Gastrocnemius medialis (tissue), 4 donors: Measurements from ENCODE around the gene RPS6KA2. TPM values are rescaled to one million over a fixed set of nuclear protein-coding genes. Genes with fewer than 3 reads are reported as not detected.

Experiments used
- ATAC-seq, 2 donors: fragments of 150-250 bp; one replicate each; pipeline ENCODE4 v1.9.1; 2016
- DNase-seq, 2 donors: peaks; one replicate each; pipeline ENCODE4 v3.0.0-alpha.2; 2019
- H3K27ac ChIP-seq, 4 donors: fragments of 200-600 bp; sonication (generic); 1 replicate in 1 of 4; 2 replicates in 3 of 4; pipeline ENCODE4 v1.5.1; 2016 to 2018; ENCODE audit warnings: mild to moderate bottlenecking in 2 of 4, moderate library complexity in 1 of 4
- H3K27me3 ChIP-seq, 3 donors: fragments of 200-600 bp; sonication (generic) in 2 of 3; 1 replicate in 1 of 3; 2 replicates in 2 of 3; pipeline versions ENCODE4 v1.5.1 to v1.6.0; 2016 to 2019; ENCODE audit warnings: mild to moderate bottlenecking in 1 of 3, moderate library complexity in 1 of 3
- H3K36me3 ChIP-seq, 2 donors: fragments of 200-600 bp; sonication (generic) in 1 of 2; one replicate each; pipeline ENCODE4 v1.5.1; 2017 to 2018
- H3K4me1 ChIP-seq, 2 donors: fragments of 200-600 bp; sonication (generic) in 1 of 2; one replicate each; pipeline ENCODE4 v1.5.1; 2016 to 2017; ENCODE audit warnings: mild to moderate bottlenecking in 2 of 2
- H3K4me3 ChIP-seq, 4 donors: fragments of 200-600 bp; sonication (generic) in 3 of 4; 1 replicate in 1 of 4; 2 replicates in 3 of 4; pipeline ENCODE4 v1.5.1; 2016 to 2019; ENCODE audit warnings: mild to moderate bottlenecking in 2 of 4
- H3K9me3 ChIP-seq, 3 donors: fragments of 200-600 bp; sonication (generic) in 2 of 3; 1 replicate in 1 of 3; 2 replicates in 2 of 3; pipeline ENCODE4 v1.5.1; 2016 to 2019
- CTCF ChIP-seq, 5 experiments: fragments of 450-650 bp in 3 of 5; fragments of 200-600 bp in 2 of 5; sonication (generic) in 2 of 5; IDR thresholded peaks in 4 of 5; conservative IDR thresholded peaks in 1 of 5; 1 replicate in 4 of 5; 2 replicates in 1 of 5; pipeline ENCODE4 v1.5.1; 2016 to 2019; ENCODE audit warnings: antibody characterized with exemption in 5 of 5, mild to moderate bottlenecking in 3 of 5, moderate library complexity in 3 of 5
- POLR2A ChIP-seq, 2 donors: fragments of 450-650 bp; IDR thresholded peaks; one replicate each; pipeline ENCODE4 v1.6.1; 2017; ENCODE audit warnings: antibody characterized with exemption in 2 of 2, mild to moderate bottlenecking in 2 of 2, moderate library complexity in 2 of 2
- in situ Hi-C, 4 donors: fragments of 200-750 bp; cut with MboI; loops; one replicate each; pipeline versions ENCODE4 v1.15.0 to v1.8.0; 2017; ENCODE audit warnings: low sequenced_read_pairs in 4 of 4
- intact Hi-C: fragments of 100-400 bp; cut with DNase I; formaldehyde crosslinking; loops from one replicate; pipeline ENCODE4 v1.15.1; 2023; ENCODE audit warnings: low total_unique reads
- total RNA-seq, 4 donors: library from RNA; depleted of rRNA; stranded (reverse); fragments of >200 nt; gene quantifications; one replicate each; pipeline versions ENCODE4 v1.1.0 to v1.2.3, GENCODE V29; 2016

The RPS6KA2 gene
- total RNA-seq, 4 donors from 2014 or later: 18.7 to 35.7 (median 27.4) TPM

- Histone ChIP-seq H3K27ac (peak overlapping the region; percentile 73 to 94 (median 76)), H3K27me3 (no peaks in the 10 kb centered on the region), H3K4me3 (peak overlapping the region in 3 of 4 donors; percentile 15 to 24 (median 23)), H3K9me3 (no peaks in the 10 kb centered on the region), H3K4me1 (peaks cover 37 to 38% of the 10 kb centered on the region in 2 donors), H3K36me3 (no peaks in the 10 kb centered on the region)
- ATAC-seq (peak; percentile 94 to 98), DNase-seq (peak; percentile 87 to 92)
- intact Hi-C loops (loop anchor here (2.0 kb wide), 2 partner anchors 57 to 77 kb away; no protein-coding TSS in a partner anchor), in situ Hi-C loops (loop anchor here in 1 of 4 donors (10.0 kb wide), 1 partner anchor 79 kb away; no protein-coding TSS in a partner anchor)
- peak; percentile 68 to 83 for TF ChIP-seq POLR2A (IDR thresholded peaks at IDR 0.05)
- no peak for TF ChIP-seq CTCF (IDR thresholded peaks at IDR 0.05 in 4 of 5, conservative IDR thresholded peaks at IDR 0.05 in 1 of 5)
Observed at GRCh38 chr6:166633732-166634535, 6.9 kb upstream of the RPS6KA2 start.

- Histone ChIP-seq H3K27ac (peak overlapping the region; percentile 73 to 94 (median 76)), H3K36me3 (no peaks in the 10 kb centered on the region), H3K4me3 (no peak overlapping the region), H3K9me3 (no peaks in the 10 kb centered on the region), H3K4me1 (peaks cover 46% of the 10 kb centered on the region in 2 donors), H3K27me3 (no peaks in the 10 kb centered on the region)
- TF ChIP-seq POLR2A (IDR thresholded peaks at IDR 0.05) (no peak), CTCF (IDR thresholded peaks at IDR 0.05 in 4 of 5, conservative IDR thresholded peaks at IDR 0.05 in 1 of 5) (no peak)
- no peak for ATAC-seq
- in situ Hi-C loops: loop anchor here in 1 of 4 donors (10.0 kb wide), 1 partner anchor 78 kb away; no protein-coding TSS in a partner anchor
- DNase-seq: no peak
- intact Hi-C loops: no loop called here
Observed at GRCh38 chr6:166632731-166633130, 5.7 kb upstream of the RPS6KA2 start.

GRCh38 chr6:166630462-166630861 lies 3.4 kb upstream of the RPS6KA2 start:
- H3K36me3 ChIP-seq: no peaks in the 10 kb centered on the region
- DNase-seq (no peak), ATAC-seq (no peak)
- in situ Hi-C loops: loop anchor here in 1 of 4 donors (10.0 kb wide), 1 partner anchor 76 kb away; no protein-coding TSS in a partner anchor
- no peaks in the 10 kb centered on the region for H3K27me3 ChIP-seq
- peaks cover 38 to 40% of the 10 kb centered on the region in 2 donors for H3K4me1 ChIP-seq
- no peak for TF ChIP-seq POLR2A (IDR thresholded peaks at IDR 0.05)
- no peak for TF ChIP-seq CTCF (IDR thresholded peaks at IDR 0.05 in 4 of 5, conservative IDR thresholded peaks at IDR 0.05 in 1 of 5)
- H3K27ac ChIP-seq: peak overlapping the region; percentile 1 to 94 (median 12)
- H3K4me3 ChIP-seq: no peak overlapping the region
- intact Hi-C loops: no loop called here
- no peaks in the 10 kb centered on the region for H3K9me3 ChIP-seq

- peaks cover 40 to 42% of the 10 kb centered on the region in 2 donors for H3K4me1 ChIP-seq
- TF ChIP-seq CTCF (IDR thresholded peaks at IDR 0.05 in 4 of 5, conservative IDR thresholded peaks at IDR 0.05 in 1 of 5) (no peak), POLR2A (IDR thresholded peaks at IDR 0.05) (no peak)
- H3K27ac ChIP-seq: peak overlapping the region; percentile 91 to 97 (median 96)
- DNase-seq (no peak), ATAC-seq (no peak)
- no peaks in the 10 kb centered on the region for H3K27me3 ChIP-seq
- no peak overlapping the region for H3K4me3 ChIP-seq
- intact Hi-C loops (no loop called here), in situ Hi-C loops (loop anchor here in 1 of 4 donors (10.0 kb wide), 2 partner anchors 55 to 75 kb away; no protein-coding TSS in a partner anchor)
- H3K36me3 ChIP-seq: no peaks in the 10 kb centered on the region
- H3K9me3 ChIP-seq: no peaks in the 10 kb centered on the region
Observed at GRCh38 chr6:166629628-166630027, 2.6 kb upstream of the RPS6KA2 start.
